ENCODE measurements around the gene POLL.

- TF ChIP-seq, protein P1, sequence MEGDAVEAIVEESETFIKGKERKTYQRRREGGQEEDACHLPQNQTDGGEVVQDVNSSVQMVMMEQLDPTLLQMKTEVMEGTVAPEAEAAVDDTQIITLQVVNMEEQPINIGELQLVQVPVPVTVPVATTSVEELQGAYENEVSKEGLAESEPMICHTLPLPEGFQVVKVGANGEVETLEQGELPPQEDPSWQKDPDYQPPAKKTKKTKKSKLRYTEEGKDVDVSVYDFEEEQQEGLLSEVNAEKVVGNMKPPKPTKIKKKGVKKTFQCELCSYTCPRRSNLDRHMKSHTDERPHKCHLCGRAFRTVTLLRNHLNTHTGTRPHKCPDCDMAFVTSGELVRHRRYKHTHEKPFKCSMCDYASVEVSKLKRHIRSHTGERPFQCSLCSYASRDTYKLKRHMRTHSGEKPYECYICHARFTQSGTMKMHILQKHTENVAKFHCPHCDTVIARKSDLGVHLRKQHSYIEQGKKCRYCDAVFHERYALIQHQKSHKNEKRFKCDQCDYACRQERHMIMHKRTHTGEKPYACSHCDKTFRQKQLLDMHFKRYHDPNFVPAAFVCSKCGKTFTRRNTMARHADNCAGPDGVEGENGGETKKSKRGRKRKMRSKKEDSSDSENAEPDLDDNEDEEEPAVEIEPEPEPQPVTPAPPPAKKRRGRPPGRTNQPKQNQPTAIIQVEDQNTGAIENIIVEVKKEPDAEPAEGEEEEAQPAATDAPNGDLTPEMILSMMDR (IDR thresholded peaks at IDR 0.05), result no peak
- TF ChIP-seq EZH2 (IDR thresholded peaks at IDR 0.05) (no peak), EZH2phosphoT487 (IDR thresholded peaks at IDR 0.05) (no peak)
Measured at GRCh38 chr10:101557541-101557940, 30.5 kb downstream of the POLL start.
